GM19395 (cell line): ENCODE results near the gene IGF2BP2.

Experiments
- ATAC-seq: cut with Tn5 transposase; IDR thresholded peaks from one replicate; pipeline ENCODE4 v1.9.1; 2021; ENCODE audit warnings: mild to moderate bottlenecking, moderate library complexity; ENCODE audit not compliant: unreplicated experiment

Gene IGF2BP2

GRCh38 chr3:185594073-185594472 lies 230.8 kb downstream of the IGF2BP2 start:
- no peak for ATAC-seq
